ENCODE results near the gene OR52E8.

Gene OR52E8

GRCh38 chr11:5809122-5809519 is 48.4 kb downstream of the OR52E8 start:
- no peak overlapping the region for H3K27ac ChIP-seq (ENCODE audit: low read depth, low read length)
- peak overlapping the region; percentile 4 to 61 for H3K9ac ChIP-seq (ENCODE audit: low read depth in 1 of 2, low read length in 2 of 2)
- peaks cover 0 to 6% of the 10 kb centered on the region in 2 donors for H3K27me3 ChIP-seq (ENCODE audit: control insufficient read depth in 1 of 2, insufficient read depth in 2 of 2, low read length in 2 of 2)
- peaks cover 0 to 10% of the 10 kb centered on the region in 2 donors for H3K4me1 ChIP-seq (ENCODE audit: control insufficient read depth in 1 of 2, insufficient read depth in 2 of 2, low read length in 2 of 2)
- H3K36me3 ChIP-seq (ENCODE audit: control insufficient read depth in 1 of 2, insufficient read depth in 2 of 2, low read length in 2 of 2) = no peaks in the 10 kb centered on the region
- H3K9me3 ChIP-seq (ENCODE audit: control insufficient read depth in 1 of 2, low read length in 2 of 2) = no peaks in the 10 kb centered on the region
- peak overlapping the region; percentile 57 to 79 for H3K4me3 ChIP-seq (ENCODE audit: low read depth in 1 of 2, low read length in 2 of 2)

GRCh38 chr11:5808500-5809121 is 48.9 kb downstream of the OR52E8 start, which contains the start of gene OR52N2:
OR52N2 (plus strand) TSS chr11:5808924; CDS start chr11:5820336, 11,412 bp downstream.
- peak within 1 kb of the TSS; percentile 57 to 79 for H3K4me3 ChIP-seq (ENCODE audit: low read depth in 1 of 2, low read length in 2 of 2)
- H3K9me3 ChIP-seq (ENCODE audit: control insufficient read depth in 1 of 2, low read length in 2 of 2) = no peaks in the 10 kb centered on the region
- H3K27me3 ChIP-seq (ENCODE audit: control insufficient read depth in 1 of 2, insufficient read depth in 2 of 2, low read length in 2 of 2) = peaks cover 0 to 6% of the 10 kb centered on the region in 2 donors
- no peak within 1 kb of the TSS for H3K27ac ChIP-seq (ENCODE audit: low read depth, low read length)
- peak within 1 kb of the TSS; percentile 4 to 61 for H3K9ac ChIP-seq (ENCODE audit: low read depth in 1 of 2, low read length in 2 of 2)
- H3K4me1 ChIP-seq (ENCODE audit: control insufficient read depth in 1 of 2, insufficient read depth in 2 of 2, low read length in 2 of 2) = peaks cover 0 to 10% of the 10 kb centered on the region in 2 donors
- no peaks in the 10 kb centered on the region for H3K36me3 ChIP-seq (ENCODE audit: control insufficient read depth in 1 of 2, insufficient read depth in 2 of 2, low read length in 2 of 2)

GRCh38 chr11:5807580-5807979 is 49.9 kb downstream of the OR52E8 start:
- no peaks in the 10 kb centered on the region for H3K9me3 ChIP-seq (ENCODE audit: control insufficient read depth in 1 of 2, low read length in 2 of 2)
- peaks cover 0 to 10% of the 10 kb centered on the region in 2 donors for H3K4me1 ChIP-seq (ENCODE audit: control insufficient read depth in 1 of 2, insufficient read depth in 2 of 2, low read length in 2 of 2)
- H3K4me3 ChIP-seq (ENCODE audit: low read depth in 1 of 2, low read length in 2 of 2) = no peak overlapping the region
- H3K36me3 ChIP-seq (ENCODE audit: control insufficient read depth in 1 of 2, insufficient read depth in 2 of 2, low read length in 2 of 2) = no peaks in the 10 kb centered on the region
- H3K27me3 ChIP-seq (ENCODE audit: control insufficient read depth in 1 of 2, insufficient read depth in 2 of 2, low read length in 2 of 2) = peaks cover 0 to 6% of the 10 kb centered on the region in 2 donors
- H3K9ac ChIP-seq (ENCODE audit: low read depth in 1 of 2, low read length in 2 of 2) = no peak overlapping the region
- no peak overlapping the region for H3K27ac ChIP-seq (ENCODE audit: low read depth, low read length)
